ENCODE data around the gene EMCN.
A peak's percentile ranks its signal among the peaks of the same experiment; 100 is the strongest.

EMCN gene

GRCh38 chr4:100428051-100428450, 89.8 kb downstream of the EMCN start:
- TF ChIP-seq CTCF (conservative IDR thresholded peaks at IDR 0.05; ENCODE audit: low read depth, low read length): no peak
- peak; percentile 73 for DNase-seq (ENCODE audit: low read depth)

DNA sequence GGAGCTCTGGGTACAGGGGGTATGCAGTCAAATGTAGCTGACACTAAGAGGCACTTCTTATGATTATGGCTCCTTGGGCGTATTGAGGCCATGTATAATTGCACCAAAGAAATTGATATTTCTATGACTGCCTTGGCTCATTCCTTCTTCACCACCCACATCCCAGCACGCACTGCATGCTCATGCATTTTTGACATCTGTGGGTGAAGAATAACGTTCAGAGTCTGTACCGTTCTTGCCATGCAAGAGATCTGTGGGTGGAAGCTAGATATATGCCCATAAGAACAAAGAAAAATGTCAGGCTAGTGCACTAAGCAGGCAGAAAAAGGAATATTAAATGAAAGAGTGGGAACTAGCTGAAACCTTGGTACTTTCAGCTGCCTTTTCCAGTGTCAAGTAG, 93.4 kb downstream of the EMCN start:
- no peak for DNase-seq (ENCODE audit: low read depth)
- no peak for TF ChIP-seq CTCF (conservative IDR thresholded peaks at IDR 0.05; ENCODE audit: low read depth, low read length)
- H3K4me3 ChIP-seq (ENCODE audit: low read depth, low read length): no peak overlapping the region

More at GRCh38 chr4:100428051-100428450, 89.8 kb downstream of the EMCN start:
- no peak overlapping the region for H3K4me3 ChIP-seq (ENCODE audit: low read depth, low read length)

DNA sequence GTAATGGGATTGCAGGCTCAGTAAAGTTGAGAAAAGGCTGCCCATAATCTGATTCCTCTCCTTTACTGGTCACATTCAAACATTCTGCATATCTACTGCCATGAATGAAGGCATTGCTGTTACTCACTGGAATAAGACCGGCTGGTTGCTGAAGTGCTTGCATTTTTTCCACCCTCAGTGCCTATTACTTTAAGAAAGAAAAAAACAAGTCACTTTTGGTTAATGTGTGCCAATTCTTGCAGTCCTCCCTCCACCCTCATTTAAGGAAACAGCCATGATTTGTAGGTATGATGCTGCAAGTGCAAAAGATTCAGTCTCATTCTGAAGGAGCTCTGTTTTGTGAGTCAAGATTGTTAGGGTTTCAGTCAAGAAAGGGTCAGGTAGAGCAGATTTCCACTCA, 94.9 kb downstream of the EMCN start:
- TF ChIP-seq CTCF (conservative IDR thresholded peaks at IDR 0.05; ENCODE audit: low read depth, low read length): no peak
- no peak for DNase-seq (ENCODE audit: low read depth)
- H3K4me3 ChIP-seq (ENCODE audit: low read depth, low read length): no peak overlapping the region

DNA sequence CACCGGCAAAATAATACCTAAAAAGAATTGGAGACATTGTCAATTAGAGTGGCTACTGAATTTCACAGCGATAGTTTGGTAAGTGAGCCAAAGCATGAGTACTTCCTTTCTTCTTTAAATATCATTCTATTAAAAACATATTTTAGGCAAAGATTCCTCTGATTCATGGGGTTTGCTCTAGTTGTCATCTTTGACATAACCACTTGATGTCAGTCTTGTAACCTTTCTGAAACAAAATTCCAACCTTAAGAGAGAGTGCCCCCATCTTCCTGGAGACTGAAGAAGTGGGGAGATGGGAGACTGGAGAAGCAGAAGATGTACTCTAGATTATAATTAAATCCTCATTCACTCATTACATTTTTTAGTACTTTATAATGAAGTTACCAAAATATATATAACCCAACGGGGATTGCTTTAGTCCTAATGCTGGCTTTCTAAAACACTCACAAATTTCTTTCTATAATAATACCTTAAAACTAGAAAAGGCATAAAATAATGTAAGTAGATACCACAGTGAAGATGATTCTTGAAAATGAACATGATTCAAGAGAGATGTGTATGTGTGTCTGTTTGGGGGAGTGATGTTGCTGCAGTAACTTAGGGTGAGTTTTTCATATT, 96.4 kb downstream of the EMCN start:
- peak; percentile 68 for TF ChIP-seq CTCF (conservative IDR thresholded peaks at IDR 0.05; ENCODE audit: low read depth, low read length)
- H3K4me3 ChIP-seq (ENCODE audit: low read depth, low read length): peak overlapping the region; percentile 18

DNA sequence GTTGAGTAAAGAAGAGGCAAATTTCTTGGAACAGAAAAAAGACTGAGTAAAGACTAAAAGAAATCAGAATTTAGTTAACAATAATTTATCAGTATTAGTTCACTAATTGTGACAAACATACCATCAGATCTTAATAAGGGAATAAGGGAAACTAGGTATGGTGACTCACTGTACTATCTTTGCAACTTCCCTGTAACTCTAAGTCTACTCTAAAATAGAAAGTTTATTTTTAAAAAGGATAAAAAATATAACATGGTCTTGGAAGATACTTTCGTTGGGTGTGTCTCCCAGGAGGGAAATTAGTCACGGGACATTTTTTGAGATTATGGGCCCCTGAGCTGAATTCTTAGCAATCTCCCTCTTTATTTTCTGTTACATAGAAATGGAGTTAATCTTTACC, 97.3 kb downstream of the EMCN start:
- TF ChIP-seq CTCF (conservative IDR thresholded peaks at IDR 0.05; ENCODE audit: low read depth, low read length): no peak
- H3K4me3 ChIP-seq (ENCODE audit: low read depth, low read length): no peak overlapping the region
- DNase-seq (ENCODE audit: low read depth): peak; percentile 15

More for the DNA sequence above, 96.4 kb downstream of the EMCN start:
- DNase-seq (ENCODE audit: low read depth): peak; percentile 70

DNA sequence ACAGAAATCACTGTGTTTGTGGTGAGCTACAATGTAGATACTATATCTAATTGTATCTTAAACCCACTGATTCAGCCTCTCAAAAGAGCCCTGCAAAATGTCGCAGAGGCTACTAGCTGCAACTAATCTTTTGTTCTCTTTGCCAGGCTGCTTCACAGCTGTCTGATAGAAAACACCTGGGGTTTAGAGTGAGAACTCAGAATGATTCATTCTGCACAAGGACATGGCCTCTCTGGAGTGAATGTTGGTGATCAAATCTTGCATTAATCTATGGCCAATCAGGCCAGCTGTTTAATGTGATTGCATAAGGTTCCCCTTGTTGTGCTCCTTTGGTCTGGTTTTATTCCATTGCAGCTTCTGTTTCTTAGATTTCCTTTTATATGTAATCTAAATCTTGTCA, 100.3 kb downstream of the EMCN start:
- peak; percentile 50 for DNase-seq (ENCODE audit: low read depth)
- TF ChIP-seq CTCF (conservative IDR thresholded peaks at IDR 0.05; ENCODE audit: low read depth, low read length): no peak
- no peak overlapping the region for H3K4me3 ChIP-seq (ENCODE audit: low read depth, low read length)
